Stimulated activated CD8-positive, alpha-beta memory T cell treated with anti-CD3 and anti-CD28 coated beads, Interleukin-12 subunit alpha, Interleukin-12 subunit beta, amount 100 ng/mL, for 1 hour (primary cell): ENCODE measurements around the gene SPATS1.
A peak's percentile ranks its signal among the peaks of the same experiment; 100 is the strongest.
"Not testable (repeated sequence)": the region's sequence is repeated elsewhere in the genome, so short reads cannot be mapped to it uniquely, and the experiment has no call there.

Experiments
- DNase-seq: peaks from one replicate; pipeline ENCODE4 v3.0.0-alpha.2; 2020; ENCODE audit warnings: low read depth

The SPATS1 gene

DNA sequence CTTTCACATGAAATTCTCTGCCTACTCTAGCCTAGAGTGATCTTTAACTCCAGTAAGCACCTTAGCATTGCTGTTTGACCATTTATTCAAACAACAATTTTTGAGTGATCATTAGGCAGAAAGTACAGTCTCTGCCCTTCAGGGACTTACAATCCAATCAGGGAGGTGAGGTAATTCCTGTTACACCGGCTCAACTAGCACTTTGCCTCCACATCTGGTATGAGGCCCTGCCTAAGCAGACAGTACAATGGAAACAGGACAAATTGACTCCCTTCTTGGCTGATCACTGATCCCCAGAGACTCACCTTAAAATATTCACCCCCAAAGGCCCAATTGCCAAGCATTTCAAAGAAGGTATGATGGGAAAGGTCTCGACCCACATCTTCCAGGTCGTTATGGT, 30.7 kb upstream of the SPATS1 start:
- no peak for DNase-seq

DNA sequence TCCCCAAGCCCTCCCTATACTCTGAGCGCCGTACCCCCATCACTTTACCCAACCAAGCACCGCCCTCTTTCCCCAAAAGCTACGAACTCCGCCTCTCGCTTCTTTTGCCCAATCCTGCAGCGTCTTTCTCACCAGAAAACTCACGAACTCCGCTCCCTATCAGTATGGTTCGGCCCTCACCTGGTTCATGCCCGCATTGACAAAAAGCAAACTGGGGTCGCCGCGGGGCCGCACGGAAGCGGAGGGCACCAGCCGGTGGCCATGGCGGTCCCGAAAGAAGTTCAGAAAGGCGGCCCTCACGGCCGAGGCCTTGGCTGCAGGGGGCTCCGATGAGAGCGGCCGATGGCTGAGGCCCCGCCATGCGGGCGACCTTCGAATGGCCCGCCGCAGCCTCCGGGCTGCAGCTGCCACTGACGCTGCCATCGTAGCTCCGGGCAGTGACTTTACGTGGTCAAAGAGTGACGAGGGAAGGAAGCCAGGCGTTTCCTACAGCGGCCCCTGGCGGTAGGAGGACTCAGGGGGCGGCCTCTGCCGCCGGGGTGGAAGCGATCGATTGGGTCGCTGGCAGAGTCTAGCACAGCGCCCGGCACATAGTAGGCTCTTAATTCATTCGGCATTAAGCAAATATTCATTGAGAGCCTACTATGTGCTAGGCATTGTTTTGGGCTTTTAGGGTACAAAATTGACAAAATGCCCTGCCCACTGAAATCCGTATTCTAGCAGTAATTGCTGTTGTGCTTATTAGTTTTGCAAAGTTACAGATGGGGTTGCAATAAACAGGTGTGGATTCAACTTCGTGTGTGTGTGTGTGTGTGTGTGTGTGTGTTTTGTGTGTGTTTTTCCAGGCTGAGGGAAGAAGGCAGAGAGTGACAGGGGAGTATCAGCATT, 29.3 kb upstream of the SPATS1 start, which contains the start of gene AARS2:
Gene AARS2 (minus strand): TSS at position 447 of the 888 bp plus-strand sequence. CDS start 24 bp downstream, at position 423.
- peak; percentile 91 for DNase-seq

DNA sequence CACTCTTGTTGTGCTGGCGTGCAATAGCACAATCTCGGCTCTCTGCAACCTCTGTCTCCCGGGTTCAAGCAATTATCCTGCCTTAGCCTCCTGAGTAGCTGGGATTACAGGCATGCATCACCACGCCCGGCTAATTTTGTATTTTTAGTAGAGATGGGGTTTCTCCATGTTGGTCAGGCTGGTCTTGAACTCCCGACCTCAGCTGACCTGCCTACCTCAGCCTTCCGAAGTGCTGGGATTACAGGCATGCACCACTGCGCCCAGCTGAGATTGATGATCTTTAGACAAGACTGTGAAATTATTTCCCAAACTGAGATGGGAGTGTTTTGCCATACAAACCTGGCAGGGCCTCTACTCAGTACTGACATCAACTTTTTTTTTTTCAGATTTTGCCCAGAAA, 27.8 kb upstream of the SPATS1 start:
- not testable (repeated sequence) for DNase-seq

- DNase-seq, result no peak
Measured at GRCh38 chr6:44315516-44315915, 26.9 kb upstream of the SPATS1 start.

DNA sequence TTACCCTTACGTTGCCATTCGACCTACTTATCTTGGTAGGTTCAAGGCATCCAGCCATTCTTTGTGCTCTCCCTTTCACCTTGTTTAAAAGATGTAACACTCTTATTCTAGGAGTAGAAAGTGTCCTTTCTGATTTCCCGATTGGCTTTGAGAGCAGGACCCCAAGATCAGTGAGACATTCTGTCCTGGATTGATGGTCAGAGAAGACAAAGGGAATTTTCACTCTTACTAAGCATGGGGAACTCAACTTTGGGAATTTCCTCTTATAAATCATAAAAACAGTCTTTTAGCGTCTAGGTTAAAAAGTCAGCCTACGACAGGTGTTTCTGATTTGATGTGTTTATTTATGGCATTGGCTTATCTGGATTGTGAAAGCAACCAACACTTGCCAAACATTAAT, 26.5 kb upstream of the SPATS1 start:
- no peak for DNase-seq

DNA sequence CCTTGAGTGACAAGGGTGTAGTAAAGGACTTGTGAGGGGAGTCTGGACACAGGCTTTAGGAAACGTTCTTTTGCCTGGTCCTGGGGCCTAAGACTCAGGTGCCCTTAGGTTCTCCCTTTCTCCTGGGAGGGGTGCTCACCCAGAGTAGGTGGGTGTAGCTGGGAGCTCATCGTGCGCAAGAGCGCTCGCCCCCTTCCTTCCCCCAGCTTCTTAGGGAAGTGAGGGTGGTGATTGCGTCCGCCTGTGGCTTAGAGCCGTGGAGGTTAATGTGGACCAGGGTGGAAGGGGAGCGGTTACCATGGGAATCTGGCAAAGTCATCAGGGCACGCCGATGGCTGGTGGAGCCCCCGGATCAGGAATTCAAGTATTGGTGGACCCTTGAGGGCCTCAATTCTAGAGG, 26.0 kb upstream of the SPATS1 start:
- no peak for DNase-seq

DNA sequence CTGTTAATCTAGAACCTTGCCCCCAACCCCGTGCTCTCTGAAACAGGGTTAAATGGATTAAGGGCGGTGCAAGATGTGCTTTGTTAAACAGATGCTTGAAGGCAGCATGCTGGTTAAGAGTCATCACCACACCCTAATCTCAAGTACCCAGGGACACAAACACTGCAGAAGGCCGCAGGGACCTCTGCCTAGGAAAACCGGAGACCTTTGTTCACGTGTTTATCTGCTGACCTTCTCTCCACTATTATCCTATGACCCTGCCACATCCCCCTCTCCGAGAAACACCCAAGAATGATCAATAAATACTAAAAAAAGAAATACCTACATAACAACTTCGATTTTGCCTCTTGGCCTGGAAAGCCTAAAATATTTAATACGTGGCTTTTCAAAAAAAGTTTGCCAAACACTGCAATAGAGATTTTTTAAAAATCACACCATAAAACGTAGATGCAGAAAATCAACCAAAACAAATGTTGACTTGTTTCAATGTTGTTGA, 25.3 kb upstream of the SPATS1 start:
- not testable (repeated sequence) for DNase-seq

GRCh38 chr6:44321210-44321609, 21.2 kb upstream of the SPATS1 start:
- DNase-seq, result no peak

- no peak for DNase-seq
Measured at GRCh38 chr6:44327096-44327495, 15.4 kb upstream of the SPATS1 start.

- no peak for DNase-seq
Measured at GRCh38 chr6:44327760-44328159, 14.7 kb upstream of the SPATS1 start.

- DNase-seq, result not testable (repeated sequence)
Measured at GRCh38 chr6:44328203-44328602, 14.2 kb upstream of the SPATS1 start.

- DNase-seq, result no peak
Measured at GRCh38 chr6:44329858-44330257, 12.6 kb upstream of the SPATS1 start.

- no peak for DNase-seq
Measured at GRCh38 chr6:44332585-44332984, 9.9 kb upstream of the SPATS1 start.

GRCh38 chr6:44333273-44333919, 9.1 kb upstream of the SPATS1 start:
- no peak for DNase-seq

GRCh38 chr6:44333942-44334341, 8.5 kb upstream of the SPATS1 start:
- no peak for DNase-seq

DNA sequence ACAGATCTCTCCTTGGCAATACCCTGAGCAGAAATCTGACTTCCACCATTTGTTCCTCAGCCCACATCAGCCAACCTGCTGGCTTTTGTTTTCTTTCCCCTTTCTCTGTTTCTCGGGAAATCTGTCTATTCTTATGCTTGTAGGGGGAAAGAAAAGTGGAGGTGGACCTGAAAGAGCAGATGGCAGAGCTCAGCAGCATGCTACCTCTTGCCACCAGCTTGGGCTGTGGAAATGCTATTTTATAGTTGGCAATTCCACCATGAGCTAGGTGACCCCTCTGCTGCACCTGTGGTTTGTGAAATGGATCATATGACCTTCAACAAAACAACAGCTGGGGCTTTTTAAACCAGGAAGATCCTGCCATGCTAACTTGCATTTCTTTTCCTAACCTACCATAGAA, 6.8 kb upstream of the SPATS1 start:
- DNase-seq, result no peak

- peak; percentile 26 for DNase-seq
Measured at GRCh38 chr6:44338228-44339122, 4.0 kb upstream of the SPATS1 start.

- no peak for DNase-seq
Measured at GRCh38 chr6:44339301-44339700, 3.1 kb upstream of the SPATS1 start.

GRCh38 chr6:44339763-44340625, 2.5 kb upstream of the SPATS1 start:
- DNase-seq, result no peak

DNA sequence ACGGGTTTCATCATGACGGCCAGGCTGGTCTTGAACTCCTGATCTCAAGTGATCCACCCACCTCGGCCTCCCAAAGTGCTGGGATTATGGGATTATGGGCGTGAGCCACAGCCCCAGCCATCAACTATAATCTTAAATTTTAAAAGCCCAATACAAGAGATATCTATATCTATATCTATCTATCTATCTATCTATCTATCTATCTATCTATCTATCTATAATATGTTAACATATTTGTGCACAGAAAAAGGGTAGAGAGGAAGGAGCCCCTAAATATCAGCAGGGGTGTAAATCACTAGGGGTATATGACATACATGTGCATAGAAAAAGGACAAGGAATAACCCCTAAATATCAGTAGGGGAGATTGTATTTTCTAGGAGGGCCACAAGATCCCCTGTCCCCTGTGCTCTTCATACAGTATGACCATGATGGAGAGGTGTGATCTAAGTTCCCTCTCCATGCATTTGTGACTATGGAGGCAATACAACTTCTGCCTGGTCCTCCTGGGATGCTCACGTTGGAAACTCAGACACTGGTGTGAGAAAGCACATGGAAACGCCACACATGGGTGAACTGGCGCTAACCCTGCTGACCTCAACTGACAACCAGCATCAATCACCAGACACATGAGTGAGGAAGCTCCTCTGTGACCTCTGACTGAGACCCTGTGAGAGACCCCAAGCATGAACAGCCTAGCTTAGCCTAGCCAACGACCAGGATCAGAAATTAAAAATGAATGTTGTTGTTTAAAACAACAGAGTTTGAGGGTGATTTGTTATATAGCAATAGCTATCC, 1.2 kb upstream of the SPATS1 start:
- DNase-seq, result no peak
